PFSK-1 (cell line): Measurements from ENCODE around the gene GORASP1.

Experiments
- FOXP2 ChIP-seq: optimal IDR thresholded peaks from 2 replicates; pipeline ENCODE3; 2011; ENCODE audit warnings: borderline replicate concordance, control low read depth, inconsistent platforms; ENCODE audit not compliant: insufficient read depth; ENCODE audit errors: extremely low read length, extremely low read depth
- POLR2AphosphoS5 ChIP-seq: IDR thresholded peaks from 2 replicates; pipeline ENCODE4 v1.6.1; 2012; ENCODE audit warnings: low read depth, mild to moderate bottlenecking, control low read depth, low read length, moderate library complexity
- SIN3A ChIP-seq: IDR thresholded peaks from 2 replicates; pipeline ENCODE4 v1.6.1; 2012; ENCODE audit warnings: mild to moderate bottlenecking, low read length, moderate library complexity, borderline replicate concordance; ENCODE audit not compliant: insufficient read depth
- TAF1 ChIP-seq: IDR thresholded peaks from 2 replicates; pipeline ENCODE4 v1.6.1; 2012; ENCODE audit warnings: low read length, control low read depth, borderline replicate concordance; ENCODE audit not compliant: insufficient read depth
- TF ChIP-seq, protein P1 (sequence below), 2 experiments: IDR thresholded peaks; 2 replicates each; pipeline versions ENCODE4 v1.6.1 to v1.8.0; 2011 to 2012; ENCODE audit warnings: low read depth in 2 of 2, low read length in 2 of 2, control low read depth in 1 of 2, inconsistent platforms in 1 of 2, mild to moderate bottlenecking in 1 of 2, moderate library complexity in 1 of 2; ENCODE audit not compliant: insufficient read depth in 1 of 2

GORASP1 gene

DNA sequence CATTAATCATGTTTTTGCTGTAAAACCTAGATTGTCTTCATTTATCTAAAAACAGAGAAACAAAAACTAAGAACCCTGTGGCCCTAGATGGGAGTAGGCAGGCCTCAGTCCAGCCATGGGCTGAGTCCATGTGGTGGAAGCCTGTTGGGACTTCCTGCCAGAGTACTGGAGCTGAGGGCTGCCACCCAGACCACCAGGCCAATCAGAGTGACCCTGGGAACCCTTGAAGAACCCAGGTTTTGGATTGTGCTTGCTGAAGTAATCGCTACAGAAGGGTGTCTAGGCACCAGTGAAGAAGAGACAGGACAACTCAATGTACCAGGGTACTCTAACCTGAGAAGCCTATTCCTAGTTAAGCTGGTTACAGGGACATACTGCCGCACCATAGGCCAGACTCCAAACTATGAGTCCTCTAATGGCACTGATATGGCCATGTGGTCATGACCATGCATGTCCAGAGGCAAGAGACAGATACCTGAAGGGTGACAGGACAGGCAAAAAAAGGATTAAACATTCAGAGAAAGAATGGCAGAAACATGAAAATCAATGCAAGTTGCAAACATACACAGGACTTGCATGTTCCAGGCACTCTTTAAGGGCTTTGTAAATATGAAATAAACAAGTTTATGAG, 33.0 kb upstream of the GORASP1 start:
- TF ChIP-seq FOXP2 (no peak), SIN3A (no peak), POLR2AphosphoS5 (no peak), TAF1 (no peak)
- TF ChIP-seq, protein P1, sequence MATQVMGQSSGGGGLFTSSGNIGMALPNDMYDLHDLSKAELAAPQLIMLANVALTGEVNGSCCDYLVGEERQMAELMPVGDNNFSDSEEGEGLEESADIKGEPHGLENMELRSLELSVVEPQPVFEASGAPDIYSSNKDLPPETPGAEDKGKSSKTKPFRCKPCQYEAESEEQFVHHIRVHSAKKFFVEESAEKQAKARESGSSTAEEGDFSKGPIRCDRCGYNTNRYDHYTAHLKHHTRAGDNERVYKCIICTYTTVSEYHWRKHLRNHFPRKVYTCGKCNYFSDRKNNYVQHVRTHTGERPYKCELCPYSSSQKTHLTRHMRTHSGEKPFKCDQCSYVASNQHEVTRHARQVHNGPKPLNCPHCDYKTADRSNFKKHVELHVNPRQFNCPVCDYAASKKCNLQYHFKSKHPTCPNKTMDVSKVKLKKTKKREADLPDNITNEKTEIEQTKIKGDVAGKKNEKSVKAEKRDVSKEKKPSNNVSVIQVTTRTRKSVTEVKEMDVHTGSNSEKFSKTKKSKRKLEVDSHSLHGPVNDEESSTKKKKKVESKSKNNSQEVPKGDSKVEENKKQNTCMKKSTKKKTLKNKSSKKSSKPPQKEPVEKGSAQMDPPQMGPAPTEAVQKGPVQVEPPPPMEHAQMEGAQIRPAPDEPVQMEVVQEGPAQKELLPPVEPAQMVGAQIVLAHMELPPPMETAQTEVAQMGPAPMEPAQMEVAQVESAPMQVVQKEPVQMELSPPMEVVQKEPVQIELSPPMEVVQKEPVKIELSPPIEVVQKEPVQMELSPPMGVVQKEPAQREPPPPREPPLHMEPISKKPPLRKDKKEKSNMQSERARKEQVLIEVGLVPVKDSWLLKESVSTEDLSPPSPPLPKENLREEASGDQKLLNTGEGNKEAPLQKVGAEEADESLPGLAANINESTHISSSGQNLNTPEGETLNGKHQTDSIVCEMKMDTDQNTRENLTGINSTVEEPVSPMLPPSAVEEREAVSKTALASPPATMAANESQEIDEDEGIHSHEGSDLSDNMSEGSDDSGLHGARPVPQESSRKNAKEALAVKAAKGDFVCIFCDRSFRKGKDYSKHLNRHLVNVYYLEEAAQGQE (IDR thresholded peaks at IDR 0.05; ENCODE audit: insufficient read depth in 1 of 2, low read depth in 2 of 2, low read length in 2 of 2), result no peak

DNA sequence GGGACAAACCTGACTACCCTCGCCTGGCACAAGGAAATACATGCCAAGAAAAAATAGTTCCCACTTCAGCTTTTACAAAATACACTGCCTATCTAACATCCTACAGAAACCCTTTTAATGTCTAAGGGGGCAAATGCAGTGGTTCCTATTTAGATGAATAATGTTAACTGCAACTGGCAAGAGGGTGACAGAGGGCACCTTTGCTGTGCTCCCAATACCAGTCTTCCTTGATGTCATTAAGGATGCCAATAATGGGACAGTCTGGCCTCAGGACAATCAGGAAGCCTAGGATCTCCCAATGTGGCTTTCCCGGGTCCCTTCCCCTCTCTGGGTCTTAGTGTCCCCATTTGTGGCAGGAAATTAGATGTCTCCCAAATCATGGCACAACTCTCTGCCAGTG, 32.0 kb upstream of the GORASP1 start:
- TF ChIP-seq, protein P1 (IDR thresholded peaks at IDR 0.05; ENCODE audit: insufficient read depth in 1 of 2, low read depth in 2 of 2, low read length in 2 of 2), result no peak
- TF ChIP-seq FOXP2 (no peak), TAF1 (no peak)

DNA sequence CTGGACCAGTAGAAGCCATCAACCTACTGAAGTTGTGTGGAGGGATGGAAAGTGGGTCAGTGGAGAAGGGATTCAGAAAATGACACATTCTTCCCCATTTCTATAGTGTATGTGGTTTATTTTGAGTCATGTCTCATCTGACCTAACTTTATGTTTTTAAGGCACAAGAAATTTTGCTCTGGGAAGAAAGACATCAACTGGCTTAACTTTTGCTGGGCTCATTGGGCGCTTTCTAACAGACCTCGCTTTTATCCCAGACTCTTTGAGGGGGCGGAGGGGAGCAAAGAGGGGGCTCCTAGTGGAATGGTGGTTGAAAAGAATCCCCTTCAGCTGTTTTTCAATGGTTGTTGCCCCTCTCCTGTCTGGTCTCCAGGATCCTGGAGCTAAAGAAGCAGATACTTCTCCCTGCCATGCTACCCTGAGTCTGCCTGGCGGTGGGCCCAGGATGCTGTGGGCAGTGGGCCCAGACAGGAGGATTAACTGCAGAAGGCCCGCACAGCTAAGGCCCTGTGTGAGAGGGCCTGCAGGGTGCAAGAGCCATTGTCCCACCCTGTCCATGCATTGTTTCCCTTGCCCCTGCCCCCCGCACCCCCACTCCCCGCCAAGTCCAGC, 31.5 kb upstream of the GORASP1 start:
- TF ChIP-seq SIN3A, result no peak
- TF ChIP-seq, protein P1 (IDR thresholded peaks at IDR 0.05; ENCODE audit: insufficient read depth in 1 of 2, low read depth in 2 of 2, low read length in 2 of 2), result no peak
- no peak for TF ChIP-seq TAF1
- no peak for TF ChIP-seq FOXP2
- TF ChIP-seq POLR2AphosphoS5, result no peak

DNA sequence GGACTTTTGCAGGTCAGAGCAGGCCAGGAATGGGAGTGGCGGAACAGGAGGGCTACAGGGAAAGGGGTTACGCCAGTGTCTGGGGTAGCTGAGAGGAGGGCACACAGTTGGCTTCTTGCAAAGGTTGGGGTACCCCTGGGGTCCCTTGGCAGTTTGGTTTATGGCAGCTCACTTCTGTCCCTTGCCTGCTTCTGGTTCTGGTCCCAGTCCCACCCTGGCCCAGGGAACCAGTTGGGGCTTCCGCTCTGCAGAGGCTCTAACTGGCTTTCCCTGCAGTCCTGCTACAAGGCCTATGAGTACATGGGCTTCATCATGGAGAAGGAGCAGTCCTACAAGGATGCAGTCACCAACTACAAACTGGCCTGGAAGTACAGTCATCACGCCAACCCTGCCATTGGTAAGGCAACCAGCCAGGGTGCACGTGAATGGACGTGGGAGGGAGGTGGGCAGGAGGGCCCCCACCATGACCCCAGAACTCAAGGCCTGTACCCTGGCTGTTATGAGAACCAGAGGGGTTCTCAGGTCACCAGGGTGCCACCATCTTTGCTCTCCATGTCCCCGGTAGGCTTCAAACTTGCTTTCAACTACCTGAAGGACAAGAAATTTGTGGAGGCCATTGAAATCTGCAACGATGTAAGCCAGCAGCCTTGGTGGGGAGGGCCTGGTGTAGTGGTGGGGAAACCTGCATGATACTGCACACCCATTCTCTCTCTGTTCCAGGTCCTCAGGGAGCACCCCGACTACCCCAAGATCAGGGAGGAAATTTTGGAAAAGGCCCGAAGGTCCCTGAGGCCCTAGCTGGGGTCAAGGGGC, 30.8 kb upstream of the GORASP1 start:
- no peak for TF ChIP-seq TAF1
- TF ChIP-seq SIN3A, result no peak
- TF ChIP-seq, protein P1 (IDR thresholded peaks at IDR 0.05; ENCODE audit: insufficient read depth in 1 of 2, low read depth in 2 of 2, low read length in 2 of 2), result no peak
- no peak for TF ChIP-seq FOXP2
- TF ChIP-seq POLR2AphosphoS5, result no peak
